NCI-H1092 (cell line): ENCODE results near the gene DUS1L.

ENCODE experiments used
- DNase-seq: peaks from one replicate; lab custom pipeline; 2025; lab: John Stamatoyannopoulos, UW

Gene DUS1L

DNA sequence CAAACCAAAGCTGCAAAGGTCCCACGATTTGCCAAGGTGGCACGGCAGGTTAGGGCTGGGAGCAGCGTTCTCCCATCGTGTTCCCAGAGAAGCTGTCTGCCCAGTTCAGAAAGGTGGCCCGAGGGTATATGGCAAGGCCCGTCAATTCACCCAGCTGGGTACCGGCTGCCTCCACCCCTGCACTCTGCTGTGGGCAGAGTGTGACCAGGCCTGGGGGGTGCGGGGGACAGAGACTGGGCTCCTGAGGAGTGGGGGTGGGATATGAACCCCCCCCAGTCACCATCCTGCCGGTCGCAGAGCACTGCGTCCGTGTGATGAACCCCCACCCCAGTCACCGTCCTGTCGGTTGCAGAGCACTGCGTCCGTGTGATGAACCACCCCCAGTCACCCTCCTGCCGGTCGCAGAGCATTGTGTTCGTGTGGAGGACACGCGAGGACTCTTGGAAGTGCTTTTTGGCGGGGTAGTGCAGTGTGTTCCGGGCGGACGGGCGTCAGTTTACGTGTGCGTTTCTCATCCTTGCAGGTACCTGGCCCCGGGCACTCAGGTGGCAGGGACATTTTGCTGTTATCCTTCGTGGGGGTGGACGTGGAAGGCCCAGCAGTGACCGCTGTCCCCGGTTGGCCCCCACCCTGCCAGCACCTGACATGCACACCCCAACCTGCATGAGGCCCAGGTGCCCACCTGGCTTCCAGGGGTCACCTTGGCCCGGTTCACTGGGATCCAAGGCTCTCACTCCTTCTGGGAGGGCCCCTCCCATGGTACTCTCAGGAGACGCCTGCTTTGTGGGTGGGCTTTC, 35.1 kb upstream of the DUS1L start:
- no peak for DNase-seq

DNA sequence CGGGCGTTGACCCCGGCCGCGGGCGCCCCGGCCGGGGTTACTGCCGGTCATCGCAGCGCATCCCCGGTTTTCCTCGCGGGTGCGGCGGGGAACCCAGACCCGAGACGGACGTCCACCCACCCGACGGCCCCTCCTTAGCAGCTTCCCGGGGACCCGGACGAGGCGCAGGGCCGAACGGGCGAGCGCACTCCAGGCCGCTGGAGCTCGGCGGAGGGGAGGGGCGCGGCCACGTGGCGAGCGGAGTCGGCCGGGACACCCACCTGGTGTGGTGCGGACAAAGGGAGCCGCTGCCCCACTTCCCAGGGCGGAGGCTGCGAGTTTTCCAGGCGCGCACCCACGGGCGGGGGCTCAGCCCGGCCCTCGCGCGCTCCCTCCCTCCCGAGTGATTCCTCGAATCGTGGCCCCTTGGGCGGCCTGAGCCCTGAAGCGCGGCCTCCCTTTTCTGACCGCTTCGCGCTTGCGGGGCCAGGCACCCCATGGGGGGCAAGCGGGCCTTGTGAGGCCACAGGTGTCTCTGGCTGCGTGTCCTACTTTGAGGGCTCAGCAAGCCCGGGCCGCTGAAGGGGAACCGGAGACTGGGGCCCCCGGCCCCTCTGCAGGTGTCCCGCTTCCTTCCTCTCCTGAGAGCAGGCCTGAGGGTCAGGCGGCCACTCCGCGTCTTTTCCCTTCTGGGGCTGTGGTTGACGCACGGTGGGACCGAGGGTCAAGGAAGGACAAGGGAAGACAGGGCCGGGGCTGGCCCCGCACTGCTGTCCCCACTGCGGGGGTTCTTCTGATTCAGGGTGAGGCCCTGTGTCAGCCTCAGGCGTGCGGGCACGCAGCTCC, 33.5 kb upstream of the DUS1L start:
- DNase-seq, result no peak

DNA sequence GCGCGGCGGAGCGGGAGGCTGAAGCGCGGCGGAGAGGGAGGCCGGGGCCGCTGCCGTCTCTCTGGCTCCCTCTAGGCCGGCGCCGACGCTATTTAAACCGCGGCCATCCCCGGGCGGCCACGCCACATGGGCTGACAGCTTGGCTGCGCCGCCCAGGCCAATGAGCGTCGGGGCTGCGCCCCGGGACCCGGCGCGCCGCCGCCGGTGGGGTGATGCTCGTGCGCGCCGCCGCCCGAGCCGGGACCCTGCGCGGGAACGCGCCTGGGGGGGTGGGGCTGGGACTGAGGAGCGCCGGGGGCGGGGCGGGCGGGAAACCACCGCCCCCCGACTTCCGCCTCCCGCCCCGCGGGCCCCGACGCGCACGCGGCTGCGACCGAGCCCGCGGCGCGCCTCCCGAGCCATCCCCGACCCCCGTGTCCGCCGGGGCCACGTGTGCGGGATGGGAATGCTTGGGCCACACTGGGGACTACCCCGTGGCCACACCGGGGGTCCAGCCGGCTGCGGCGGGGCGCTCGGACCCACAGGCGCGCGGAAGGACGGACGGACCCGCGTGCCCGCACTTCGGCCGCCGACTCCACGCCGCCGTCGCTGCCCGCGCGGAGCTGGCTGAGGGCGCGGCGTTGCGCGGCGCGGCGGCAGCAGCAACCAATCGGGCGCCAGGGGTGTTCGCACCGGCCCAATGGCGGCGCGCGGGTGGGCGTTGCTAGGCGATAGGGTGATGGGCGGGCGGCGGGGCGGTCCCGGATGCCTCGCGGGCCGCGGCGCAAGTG, 32.8 kb upstream of the DUS1L start, which contains the start of gene FASN:
FASN (minus strand) TSS at position 68 of the 770 bp plus-strand sequence. CDS start 1,791 bp downstream, outside the sequence.
- peak; percentile 90 for DNase-seq

DNA sequence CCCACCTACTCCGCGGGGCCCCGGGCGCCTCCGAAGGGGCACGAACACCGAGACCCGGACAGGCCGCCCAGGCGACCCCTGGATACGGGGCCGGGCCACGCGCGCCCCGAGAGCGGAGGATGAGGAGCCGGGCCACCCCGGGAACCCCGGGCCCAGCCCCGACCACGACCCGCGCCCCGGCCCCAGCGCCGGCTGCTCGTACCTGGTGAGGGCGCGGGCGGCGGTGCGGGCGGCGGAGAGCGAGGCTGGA, 32.2 kb upstream of the DUS1L start:
- DNase-seq, result no peak

DNA sequence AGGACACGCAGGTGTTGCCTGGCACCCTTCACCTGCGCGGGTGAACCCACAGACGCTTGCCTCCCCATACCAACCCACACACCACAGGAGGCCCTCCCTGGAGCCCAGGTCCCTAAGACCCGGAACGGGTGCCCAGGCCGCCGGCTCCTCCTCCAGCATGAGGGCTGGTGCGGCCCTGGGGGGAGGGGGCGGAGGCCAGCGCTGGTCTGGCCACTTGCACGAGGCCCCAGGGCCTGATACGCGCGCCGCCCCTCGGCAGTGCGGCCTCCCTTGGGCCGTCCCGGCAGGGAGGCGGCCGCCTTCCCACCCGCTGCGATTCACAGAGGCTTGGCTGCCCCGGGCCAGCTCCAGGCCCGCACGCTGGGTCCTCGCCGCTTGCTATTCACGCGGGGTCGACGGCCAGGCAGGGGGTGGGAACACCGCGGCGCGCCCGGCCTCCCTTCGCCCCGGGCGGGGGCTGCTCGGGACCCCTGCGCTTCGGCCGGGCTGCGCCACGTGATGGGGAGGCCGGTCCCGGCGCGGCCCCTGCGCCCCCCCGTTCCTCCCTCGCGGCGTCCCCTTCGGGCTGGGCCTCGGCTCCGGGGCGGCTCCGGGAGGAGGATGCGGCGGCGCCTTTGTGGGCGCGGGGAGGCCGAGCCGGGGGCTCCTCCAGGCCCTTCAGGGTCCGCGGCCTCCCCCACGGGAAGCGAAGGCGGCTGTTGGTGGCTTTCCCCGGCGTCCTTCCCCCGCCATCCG, 31.7 kb upstream of the DUS1L start:
- no peak for DNase-seq

DNA sequence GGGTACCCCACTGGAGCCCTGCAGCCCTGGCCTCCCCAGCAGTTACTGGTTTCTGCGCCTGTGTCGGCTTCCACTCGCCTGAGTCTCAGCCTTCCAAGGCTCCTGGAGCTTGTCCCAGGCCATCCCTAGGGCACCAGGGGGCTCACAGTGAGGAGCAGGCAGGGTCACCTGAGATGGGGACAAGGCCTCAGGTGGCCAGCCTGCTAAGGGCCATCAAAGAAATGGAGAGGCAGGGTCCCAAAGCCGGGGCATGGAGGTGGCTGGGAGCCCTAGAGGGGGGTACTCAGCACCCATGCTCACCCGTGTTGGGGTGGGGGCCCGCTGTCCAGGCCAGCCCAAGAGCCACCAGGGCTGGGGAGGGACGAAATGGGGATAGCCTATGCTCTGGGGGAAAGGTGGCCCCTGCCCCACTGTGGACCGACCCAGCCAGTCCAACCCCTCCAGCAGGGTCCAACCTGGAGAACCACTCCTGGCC, 31.1 kb upstream of the DUS1L start:
- no peak for DNase-seq

DNA sequence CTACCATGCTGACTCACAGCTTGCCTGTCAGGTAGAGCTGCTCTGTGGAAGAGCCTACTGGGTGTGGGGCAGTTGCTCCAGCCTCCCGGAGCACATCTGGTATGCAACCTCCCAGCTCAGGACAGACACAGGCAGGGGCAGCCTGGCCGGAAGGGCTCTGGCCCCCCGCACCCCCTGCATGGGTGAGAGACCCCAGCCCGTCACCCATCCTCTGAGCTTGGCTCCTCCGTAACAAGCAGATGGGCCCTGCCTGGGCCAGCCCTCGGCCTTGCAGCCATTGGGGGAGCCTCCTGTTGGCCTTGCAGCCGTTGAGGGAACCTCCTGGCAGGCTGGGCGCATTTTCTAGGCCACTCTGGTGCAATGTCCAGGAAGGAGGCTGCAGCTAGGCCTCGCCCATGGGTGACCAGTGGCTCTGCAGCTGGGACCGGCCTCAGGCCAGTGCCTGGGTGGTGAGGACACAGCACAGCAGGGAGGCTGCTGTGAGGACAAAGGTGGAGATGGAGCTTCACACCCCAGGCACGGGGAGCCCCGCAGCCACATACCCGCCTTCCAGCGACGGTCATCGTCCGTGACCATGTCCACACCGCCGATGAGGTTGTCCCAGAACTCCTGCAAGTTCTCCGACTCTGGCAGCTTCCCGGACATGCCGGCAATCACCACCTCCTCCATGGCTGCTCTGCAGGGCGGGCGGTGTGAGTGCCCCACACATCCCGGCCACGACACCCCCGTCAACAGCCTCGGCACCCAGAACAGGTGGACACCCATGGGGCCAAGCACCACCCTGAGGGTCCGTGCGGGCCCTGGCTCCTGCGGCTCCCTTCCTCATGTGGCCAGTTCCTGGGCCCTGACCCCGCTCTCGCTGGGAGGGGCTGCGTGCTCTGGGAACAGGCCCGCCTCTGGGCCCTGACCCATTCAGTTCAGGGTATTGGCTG, 30.4 kb upstream of the DUS1L start:
- DNase-seq, result no peak

DNA sequence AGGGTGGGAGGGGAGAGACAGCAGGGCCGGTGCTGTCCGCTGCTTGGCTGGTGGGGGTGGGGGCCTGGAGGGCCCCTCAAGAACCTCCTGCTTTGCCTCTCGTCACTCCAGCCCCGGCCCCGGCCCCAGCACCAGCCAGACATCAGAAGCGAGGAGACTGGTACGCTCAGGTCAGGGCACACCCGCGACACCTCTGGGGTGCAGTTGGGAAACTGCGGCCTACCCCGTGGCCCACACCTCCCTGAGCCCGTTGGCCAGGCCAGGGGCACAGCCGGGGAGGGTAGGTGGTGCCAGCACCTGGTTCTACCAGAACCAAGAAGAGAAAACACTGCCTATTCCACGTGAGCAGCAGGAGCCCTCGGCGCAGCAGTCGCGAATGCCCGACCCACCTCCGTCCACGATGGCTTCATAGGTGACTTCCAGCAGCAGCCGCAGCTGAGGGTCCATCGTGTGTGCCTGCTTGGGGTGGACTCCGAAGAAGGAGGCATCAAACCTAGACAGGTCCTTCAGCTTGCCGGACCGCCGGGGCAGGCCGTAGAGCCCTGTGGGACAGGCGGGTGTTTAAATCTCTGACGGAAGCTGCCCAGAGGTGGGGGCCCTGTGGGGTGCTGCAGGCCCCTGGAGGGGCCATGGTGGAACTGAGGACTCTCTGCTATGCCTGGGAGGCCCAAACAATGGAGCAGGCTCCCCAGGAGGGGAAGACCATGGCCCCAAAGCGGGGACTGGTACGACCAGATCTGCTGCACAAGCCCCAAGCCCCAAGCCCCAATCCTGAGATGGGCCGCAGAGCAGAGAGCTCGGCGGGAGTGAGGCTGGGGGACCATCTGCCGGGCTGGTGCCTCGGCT, 29.6 kb upstream of the DUS1L start:
- no peak for DNase-seq

DNA sequence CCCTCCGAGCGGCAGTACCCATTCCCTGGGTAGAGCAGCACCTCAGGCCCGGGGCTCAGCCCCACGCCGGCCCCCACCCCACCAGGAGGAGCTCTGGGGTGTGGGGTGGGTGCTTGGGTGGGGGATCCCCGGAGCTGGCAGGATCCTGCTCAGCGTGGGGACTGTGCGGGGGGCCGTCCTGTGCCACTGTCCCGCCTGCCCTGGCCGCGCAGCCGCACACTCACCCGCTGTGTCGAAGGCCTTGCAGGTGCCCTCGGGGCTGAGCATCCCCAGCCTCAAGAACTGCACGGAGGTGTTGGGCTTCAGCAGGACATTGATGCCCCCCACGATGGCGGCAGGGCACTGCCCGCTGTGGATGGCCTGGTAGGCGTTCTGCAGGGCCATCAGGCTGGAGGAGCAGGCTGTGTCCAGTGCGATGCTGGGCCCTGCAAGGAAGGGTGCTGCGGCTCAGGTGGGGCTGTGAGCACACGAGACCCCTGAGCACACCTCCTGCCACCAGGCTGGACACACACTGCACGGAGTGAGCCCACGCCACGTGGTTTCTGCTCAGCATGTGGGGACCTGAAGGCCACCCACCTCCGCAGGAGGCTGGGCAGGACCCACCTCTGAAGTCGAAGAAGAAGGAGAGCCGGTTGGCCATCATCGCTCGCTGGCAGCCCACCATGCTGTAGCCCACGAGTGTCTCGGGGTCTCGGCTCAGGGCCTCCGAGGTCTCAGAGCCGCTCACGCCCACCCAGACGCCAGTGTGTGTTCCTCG, 27.6 kb upstream of the DUS1L start:
- DNase-seq, result no peak

DNA sequence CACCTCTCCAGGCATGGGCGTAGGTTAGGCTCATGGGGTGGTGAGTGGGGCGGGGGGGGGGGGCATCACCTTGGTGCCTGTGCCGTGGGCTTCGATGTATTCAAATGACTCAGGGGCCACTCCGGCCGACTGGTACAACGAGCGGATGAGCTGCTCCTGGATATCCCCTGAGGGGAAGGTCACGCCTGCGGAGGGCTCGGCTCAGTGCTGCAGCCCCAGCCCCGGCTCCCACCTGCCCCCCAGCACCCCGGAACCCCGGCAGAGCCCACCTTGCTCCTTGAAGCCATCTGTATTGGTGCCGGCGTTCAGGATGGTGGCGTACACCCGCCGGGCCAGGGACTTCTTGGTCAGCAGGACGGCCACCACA, 27.0 kb upstream of the DUS1L start:
- DNase-seq, result no peak

DNA sequence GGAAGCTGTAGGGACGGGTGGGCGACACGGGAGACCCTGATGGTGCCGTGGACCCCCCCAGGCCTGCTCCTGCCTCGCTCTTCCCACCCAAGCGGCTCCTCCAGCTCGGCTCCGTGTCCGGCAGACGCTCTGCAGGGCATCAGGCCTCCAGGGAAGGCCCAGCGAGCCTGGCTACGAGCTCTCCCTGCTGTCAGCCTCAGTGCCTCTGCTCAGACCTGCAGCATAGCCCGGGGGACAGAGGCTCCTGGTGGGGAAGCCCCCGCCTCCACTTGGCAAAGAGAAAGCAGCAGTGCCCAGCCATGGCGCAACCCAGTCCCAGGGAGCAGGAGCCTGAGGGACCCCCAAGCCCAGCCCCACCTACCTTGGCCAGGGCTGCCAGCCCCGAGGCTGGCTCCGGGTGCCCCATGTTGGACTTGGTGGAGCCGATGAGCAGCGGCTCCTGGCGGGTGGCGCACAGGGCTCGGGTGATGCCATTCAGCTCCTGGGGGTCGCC, 26.5 kb upstream of the DUS1L start:
- DNase-seq, result no peak

DNA sequence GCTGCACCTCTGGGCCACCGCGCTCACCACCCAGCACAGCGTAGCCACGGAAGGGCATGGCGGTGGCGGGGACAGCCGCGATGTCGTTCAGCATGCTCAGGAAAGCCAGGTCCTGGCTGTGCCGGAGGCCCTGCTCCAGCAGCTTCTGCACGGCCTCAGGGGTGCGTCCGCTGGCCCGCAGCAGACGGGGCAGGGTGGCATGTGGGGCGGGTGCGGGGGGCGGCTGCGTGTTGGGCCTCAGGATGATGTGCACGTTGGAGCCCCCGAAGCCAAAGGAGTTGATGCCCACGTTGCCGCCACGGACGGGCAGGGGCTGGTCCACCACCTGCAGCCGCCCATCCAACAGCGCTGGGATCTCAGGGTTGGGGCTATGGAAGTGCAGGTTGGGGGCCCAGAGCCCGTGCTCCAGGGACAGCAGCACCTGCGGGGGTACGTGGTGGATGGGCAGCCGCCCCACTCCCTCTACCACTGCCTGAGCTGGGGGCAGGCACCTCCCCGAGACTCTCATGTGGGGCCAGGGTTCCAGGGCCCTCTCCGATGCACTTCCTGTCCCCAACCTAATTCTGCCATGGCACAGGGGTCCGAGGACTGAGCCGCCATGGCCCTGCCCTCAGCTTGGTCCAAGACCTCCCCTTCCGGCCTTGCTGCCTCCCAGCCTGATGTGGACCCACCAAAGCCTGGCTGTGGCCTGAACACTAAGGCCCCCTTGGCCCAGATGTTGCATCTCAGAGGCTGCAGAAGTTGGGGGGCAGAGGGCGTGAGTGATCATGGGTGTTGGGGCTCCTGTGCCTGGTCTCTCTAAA, 25.9 kb upstream of the DUS1L start:
- no peak for DNase-seq

DNA sequence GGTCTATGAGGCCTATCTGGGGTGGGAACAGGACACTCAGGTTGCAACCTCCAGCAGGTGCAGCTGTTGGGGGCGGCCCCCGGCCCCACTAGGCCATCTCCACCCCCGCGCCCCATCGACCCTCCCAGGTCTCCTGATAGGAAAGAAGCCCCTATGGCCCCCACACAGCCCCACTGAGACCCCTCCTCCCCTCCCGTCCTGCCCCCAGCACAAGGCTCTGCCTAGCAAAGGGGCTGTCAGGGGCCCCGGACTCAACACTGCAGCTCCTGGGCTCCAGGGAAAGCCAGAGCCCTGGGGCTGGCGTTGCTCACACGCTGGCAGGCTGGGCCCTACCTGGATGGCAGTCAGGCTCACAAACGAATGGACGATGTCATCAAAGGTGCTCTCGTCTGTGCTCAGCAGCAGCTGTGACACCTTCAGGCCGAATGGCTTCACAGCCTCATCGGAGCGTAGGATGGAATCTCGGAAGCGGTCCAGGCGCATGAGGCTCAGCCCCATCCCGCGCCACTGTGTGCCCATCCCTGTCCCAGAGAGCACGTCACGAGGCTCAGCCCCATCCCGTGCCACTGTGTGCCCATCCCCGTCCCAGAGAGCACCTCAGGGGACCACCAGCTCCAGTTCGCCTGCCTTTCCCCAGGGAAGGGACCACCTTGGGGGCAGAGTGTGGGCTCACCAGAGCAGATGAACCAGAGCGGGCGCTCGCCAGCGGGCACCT, 25.1 kb upstream of the DUS1L start:
- no peak for DNase-seq

DNA sequence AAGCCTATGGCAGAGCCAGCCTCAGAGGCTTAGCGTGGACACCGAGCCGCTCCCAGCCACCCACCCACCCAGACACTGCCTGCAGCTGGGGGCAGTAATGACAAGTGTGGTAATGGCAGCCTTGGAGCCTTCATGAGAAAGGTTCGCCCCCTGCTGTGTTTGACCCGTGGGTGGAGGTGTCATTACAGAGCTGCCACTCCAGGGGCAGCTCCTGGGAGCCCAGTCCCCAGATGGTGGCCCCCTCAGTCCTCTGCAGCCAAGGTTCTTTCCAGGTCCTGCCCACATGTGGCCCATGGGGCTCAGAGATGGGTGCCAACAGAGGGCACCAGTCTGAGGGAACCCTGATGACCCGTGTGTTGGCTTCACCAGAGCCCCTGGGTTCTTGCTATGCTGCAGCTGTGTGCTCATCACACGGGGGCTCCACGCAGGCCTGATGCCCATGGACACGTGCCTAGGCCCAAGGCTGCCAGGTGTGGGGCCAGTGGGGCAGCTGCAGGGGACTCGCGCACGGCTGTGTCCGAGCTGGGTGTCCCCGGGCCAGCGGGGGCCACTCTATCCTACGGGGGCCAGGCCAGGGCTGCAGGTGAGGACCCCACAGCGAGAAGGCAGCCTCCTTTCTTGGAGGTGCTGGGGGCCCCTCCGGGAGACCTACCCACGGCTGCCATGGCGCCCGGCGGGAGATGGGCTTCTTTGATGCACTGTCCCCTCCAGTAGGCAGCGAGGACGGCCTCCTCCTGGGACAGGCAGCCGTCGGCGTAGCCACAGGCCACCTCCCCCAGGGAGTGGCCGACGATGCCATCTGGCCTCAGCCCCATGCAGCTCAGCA, 24.3 kb upstream of the DUS1L start:
- DNase-seq, result no peak

DNA sequence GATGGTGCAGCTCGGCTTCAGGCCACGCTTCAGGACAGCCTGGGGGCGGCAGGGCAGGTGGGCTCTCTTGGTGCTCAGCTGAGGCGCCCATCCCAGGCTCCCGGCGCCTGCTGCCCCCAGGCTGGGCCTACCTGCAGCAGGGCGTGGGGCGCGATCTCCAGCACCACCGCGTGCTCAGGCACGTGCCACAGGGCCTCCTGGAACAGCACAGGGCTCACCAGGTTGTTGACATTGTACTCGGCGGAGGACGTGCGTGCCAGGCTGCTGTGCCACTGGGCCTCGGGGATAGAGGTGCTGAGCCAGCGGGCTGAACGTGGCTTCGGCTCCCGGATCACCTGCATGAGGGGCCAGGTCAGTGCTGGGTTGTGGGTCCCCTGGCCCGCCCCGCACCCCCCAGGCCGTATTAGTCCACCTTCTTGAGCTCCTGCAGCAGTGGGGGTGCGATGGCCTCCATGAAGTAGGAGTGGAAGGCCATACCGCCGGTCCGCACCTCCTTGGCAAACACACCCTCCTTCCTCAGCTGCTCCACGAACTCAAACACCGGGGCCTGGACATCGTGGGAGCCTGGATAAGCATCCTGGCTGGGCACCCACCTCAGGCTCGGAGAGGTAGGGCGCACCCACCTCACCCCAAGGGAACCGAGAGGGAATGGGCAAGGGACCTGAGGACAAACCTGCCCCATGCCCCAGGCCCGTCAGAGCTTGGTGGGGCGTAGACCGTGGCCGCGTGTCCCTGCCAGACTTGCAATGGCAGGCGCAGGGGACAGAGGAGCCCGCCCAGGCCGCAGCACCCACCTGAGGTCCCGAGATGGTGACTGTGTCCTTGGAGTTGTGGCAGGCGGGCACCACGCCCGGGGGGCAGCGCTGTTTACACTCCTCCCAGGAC, 23.5 kb upstream of the DUS1L start:
- DNase-seq, result no peak
